Panc1 (cell line): ENCODE data around the gene PLCZ1. TPM values are rescaled to one million over a fixed set of nuclear protein-coding genes. Genes with fewer than 3 reads are reported as not detected.

ENCODE experiments used
- ATAC-seq: fragments of 200-7000 bp; cut with Tn5 transposase; 2 replicates; pipeline ENCODE4 v1.9.1; 2020; ENCODE audit warnings: mild to moderate bottlenecking, moderate library complexity
- BruUV-seq: library from RNA; stranded (reverse); fragments of 400-500 nt; replicated peaks from 2 replicates; lab custom pipeline; 2021; lab: Mats Ljungman, UMichigan
- CTCF ChIA-PET: fragments of 300-600 bp; sonication (Branson Sonifier 250); formaldehyde crosslinking; loops from one replicate; lab custom pipeline; 2022; ENCODE audit warnings: antibody characterized with exemption; lab: Charles Lee
- POLR2A ChIA-PET: fragments of 300-600 bp; sonication (Branson Sonifier 250); formaldehyde crosslinking; loops from one replicate; lab custom pipeline; 2022; ENCODE audit warnings: antibody characterized with exemption; lab: Charles Lee
- DNase-seq: peaks from one replicate; pipeline ENCODE4 v3.0.0-alpha.2; 2010; ENCODE audit warnings: low read depth, low spot score
- H3K27ac ChIP-seq: 2 replicates; pipeline ENCODE4 v1.5.1; 2011; ENCODE audit warnings: mild to moderate bottlenecking, low read length, inconsistent platforms
- H3K27me3 ChIP-seq: fragments of 200-500 bp; sonication (Bioruptor generic); 2 replicates; pipeline ENCODE4 v1.6.0; 2014; ENCODE audit warnings: low read length, inconsistent platforms; ENCODE audit not compliant: control insufficient read depth, insufficient read depth
- H3K36me3 ChIP-seq: fragments of 200-500 bp; sonication (Bioruptor generic); 2 replicates; pipeline ENCODE4 v1.5.1; 2014; ENCODE audit warnings: inconsistent platforms, mild to moderate bottlenecking, low read length, moderate library complexity; ENCODE audit not compliant: control insufficient read depth, insufficient read depth
- H3K4me1 ChIP-seq: 2 replicates; pipeline ENCODE4 v1.5.1; 2011; ENCODE audit warnings: inconsistent platforms, mild to moderate bottlenecking, low read length, moderate library complexity; ENCODE audit not compliant: control insufficient read depth, insufficient read depth
- H3K4me3 ChIP-seq, 2 experiments: 2 replicates each; pipeline ENCODE4 v1.5.1; 2011 to 2012; ENCODE audit warnings: low read depth in 2 of 2, low read length in 2 of 2, mild to moderate bottlenecking in 2 of 2, inconsistent platforms in 1 of 2, moderate library complexity in 1 of 2
- H3K9me3 ChIP-seq: fragments of 200-500 bp; sonication (Bioruptor generic); 2 replicates; pipeline ENCODE4 v1.5.1; 2014; ENCODE audit warnings: low read depth, mild to moderate bottlenecking, inconsistent platforms, low read length, moderate library complexity; ENCODE audit not compliant: control insufficient read depth, insufficient read depth
- POLR2AphosphoS5 ChIP-seq: IDR thresholded peaks from 2 replicates; pipeline ENCODE4 v1.6.1; 2012; ENCODE audit warnings: mild to moderate bottlenecking, low read depth, low read length, moderate library complexity
- REST ChIP-seq, 2 experiments: IDR thresholded peaks; 2 replicates each; pipeline ENCODE4 v1.6.1; 2011 to 2012; ENCODE audit warnings: low read depth in 2 of 2, control low read depth in 1 of 2, low read length in 1 of 2, mild to moderate bottlenecking in 1 of 2, moderate library complexity in 1 of 2; ENCODE audit not compliant: insufficient read depth in 1 of 2
- SIN3A ChIP-seq: IDR thresholded peaks from 2 replicates; pipeline ENCODE4 v1.6.1; 2012; ENCODE audit warnings: low read depth, mild to moderate bottlenecking, low read length, moderate library complexity, borderline replicate concordance; ENCODE audit not compliant: insufficient read depth
- TCF7L2 ChIP-seq: IDR thresholded peaks from 2 replicates; pipeline ENCODE4 v1.6.1; 2011; ENCODE audit warnings: mild to moderate bottlenecking, low read depth, low read length, inconsistent platforms
- in situ Hi-C: cut with HindIII; loops from 2 replicates; pipeline ENCODE4 v1.10.0; 2016; ENCODE audit warnings: low sequenced_read_pairs, low pct_unique_long_range_greater_than_20kb
- intact Hi-C: fragments of 100-400 bp; cut with micrococcal nuclease; formaldehyde crosslinking; loops from one replicate; pipeline ENCODE4 v1.10.0; 2022; ENCODE audit not compliant: unreplicated experiment
- total RNA-seq: library from RNA; stranded (reverse); gene quantifications from one replicate; pipeline ENCODE4 v1.2.1, GENCODE V29; 2021; ENCODE audit not compliant: unreplicated experiment
- TF ChIP-seq, protein P1 (sequence below): fragments of 450-650 bp; IDR thresholded peaks from 2 replicates; pipeline ENCODE4 v1.5.1; 2017; ENCODE audit warnings: mild to moderate bottlenecking

The PLCZ1 gene
- total RNA-seq, 1 experiment from 2014 or later, result not detected

DNA sequence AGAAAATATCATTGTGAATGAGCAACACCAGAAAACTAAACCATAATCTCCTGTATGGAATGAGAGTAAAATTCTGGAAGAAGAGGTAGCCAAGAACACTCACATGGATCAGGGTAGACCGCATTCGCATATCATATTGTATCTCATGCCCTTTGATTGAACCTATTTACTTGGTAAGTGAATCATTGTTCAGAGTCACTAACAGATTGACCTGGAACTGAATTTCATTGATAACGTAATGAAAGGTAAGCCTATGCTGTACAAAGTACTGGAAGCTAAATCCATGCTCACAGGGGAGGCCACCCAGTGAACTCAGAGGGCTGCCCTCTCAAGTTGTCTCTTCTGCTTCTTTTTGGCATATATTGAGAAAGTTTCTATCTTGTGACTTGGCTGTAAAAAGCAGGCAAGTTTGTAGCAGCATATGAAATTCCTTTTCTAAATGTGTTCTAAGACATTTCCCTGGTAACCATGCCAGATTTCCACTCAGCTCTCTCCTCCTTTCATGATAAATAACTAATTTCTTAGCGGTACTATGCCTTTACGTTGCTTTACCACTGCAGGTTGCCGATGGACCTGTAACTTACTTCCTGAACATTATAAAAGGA is 91.4 kb downstream of the PLCZ1 start:
- POLR2A ChIA-PET, result no interaction called here
- Histone ChIP-seq H3K36me3 (no peaks in the 10 kb centered on the region), H3K27me3 (no peaks in the 10 kb centered on the region), H3K27ac (no peak overlapping the region), H3K4me1 (no peaks in the 10 kb centered on the region), H3K4me3 (no peak overlapping the region), H3K9me3 (no peaks in the 10 kb centered on the region)
- no peak for TF ChIP-seq REST (IDR thresholded peaks at IDR 0.05; ENCODE audit: insufficient read depth in 1 of 2, low read depth in 2 of 2, low read length in 1 of 2)
- TF ChIP-seq, protein P1, sequence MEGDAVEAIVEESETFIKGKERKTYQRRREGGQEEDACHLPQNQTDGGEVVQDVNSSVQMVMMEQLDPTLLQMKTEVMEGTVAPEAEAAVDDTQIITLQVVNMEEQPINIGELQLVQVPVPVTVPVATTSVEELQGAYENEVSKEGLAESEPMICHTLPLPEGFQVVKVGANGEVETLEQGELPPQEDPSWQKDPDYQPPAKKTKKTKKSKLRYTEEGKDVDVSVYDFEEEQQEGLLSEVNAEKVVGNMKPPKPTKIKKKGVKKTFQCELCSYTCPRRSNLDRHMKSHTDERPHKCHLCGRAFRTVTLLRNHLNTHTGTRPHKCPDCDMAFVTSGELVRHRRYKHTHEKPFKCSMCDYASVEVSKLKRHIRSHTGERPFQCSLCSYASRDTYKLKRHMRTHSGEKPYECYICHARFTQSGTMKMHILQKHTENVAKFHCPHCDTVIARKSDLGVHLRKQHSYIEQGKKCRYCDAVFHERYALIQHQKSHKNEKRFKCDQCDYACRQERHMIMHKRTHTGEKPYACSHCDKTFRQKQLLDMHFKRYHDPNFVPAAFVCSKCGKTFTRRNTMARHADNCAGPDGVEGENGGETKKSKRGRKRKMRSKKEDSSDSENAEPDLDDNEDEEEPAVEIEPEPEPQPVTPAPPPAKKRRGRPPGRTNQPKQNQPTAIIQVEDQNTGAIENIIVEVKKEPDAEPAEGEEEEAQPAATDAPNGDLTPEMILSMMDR, result no peak
- no peak for TF ChIP-seq SIN3A
- no peak for TF ChIP-seq POLR2AphosphoS5
- TF ChIP-seq TCF7L2, result no peak
- in situ Hi-C loops (no loop called here), intact Hi-C loops (no loop called here)
- CTCF ChIA-PET, result no interaction called here
- no TSS peak for BruUV-seq
- DNase-seq, result no peak
- ATAC-seq, result no peak

DNA sequence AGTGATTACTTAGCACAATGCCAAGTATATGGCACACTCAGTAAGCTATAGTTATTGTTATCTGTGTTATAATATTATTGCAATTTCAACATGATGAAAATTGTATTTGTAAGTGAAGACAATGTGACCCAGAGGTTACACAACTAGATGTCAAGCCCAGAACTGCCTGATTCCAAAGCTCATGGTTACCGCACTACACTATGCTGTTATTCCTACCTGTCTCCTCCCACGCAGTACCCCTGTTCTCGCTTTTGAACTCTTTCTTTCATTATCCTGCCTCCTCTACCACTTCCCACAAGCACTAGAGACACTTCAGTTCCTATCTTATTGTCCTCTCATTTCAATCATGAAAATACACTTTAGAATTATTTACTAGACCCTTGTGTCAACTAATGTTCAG is 93.2 kb downstream of the PLCZ1 start:
- CTCF ChIA-PET, result no interaction called here
- H3K36me3 ChIP-seq, result no peaks in the 10 kb centered on the region
- in situ Hi-C loops, result no loop called here
- TF ChIP-seq REST (IDR thresholded peaks at IDR 0.05; ENCODE audit: insufficient read depth in 1 of 2, low read depth in 2 of 2, low read length in 1 of 2) (no peak), SIN3A (no peak), POLR2AphosphoS5 (no peak), TCF7L2 (no peak)
- TF ChIP-seq, protein P1, result no peak
- intact Hi-C loops, result no loop called here
- no peaks in the 10 kb centered on the region for H3K9me3 ChIP-seq
- H3K27ac ChIP-seq, result no peak overlapping the region
- BruUV-seq, result no TSS peak
- no peak for ATAC-seq
- no peaks in the 10 kb centered on the region for H3K4me1 ChIP-seq
- H3K27me3 ChIP-seq, result no peaks in the 10 kb centered on the region
- DNase-seq, result no peak
- POLR2A ChIA-PET, result no interaction called here
- no peak overlapping the region for H3K4me3 ChIP-seq
